ENCODE results near the gene SLIT3.

The SLIT3 gene

DNA sequence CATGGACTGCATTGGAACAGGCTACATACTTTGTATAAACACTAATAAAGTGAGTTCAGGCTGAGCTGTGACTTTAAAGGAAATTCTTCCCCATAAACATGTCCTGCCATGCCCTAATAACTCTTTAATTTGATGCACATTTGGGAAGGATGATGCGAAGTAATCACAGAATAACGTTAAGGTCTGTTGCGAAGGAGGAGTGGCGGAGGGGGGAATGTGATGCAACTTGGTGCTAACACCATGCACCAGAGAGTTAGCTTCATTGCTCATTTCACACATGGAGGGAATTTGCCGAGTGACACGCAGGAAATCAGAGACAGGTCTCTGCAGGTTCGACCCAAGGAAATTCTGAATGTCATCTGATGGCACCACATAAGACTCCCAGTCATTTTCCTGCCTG lies 32.9 kb downstream of the SLIT3 start:
- DNase-seq: no peak
- TF ChIP-seq GATA1 (IDR thresholded peaks at IDR 0.05; ENCODE audit: low read depth, low read length): no peak
- TF ChIP-seq POLR2A (IDR thresholded peaks at IDR 0.05; ENCODE audit: low read length): no peak

DNA sequence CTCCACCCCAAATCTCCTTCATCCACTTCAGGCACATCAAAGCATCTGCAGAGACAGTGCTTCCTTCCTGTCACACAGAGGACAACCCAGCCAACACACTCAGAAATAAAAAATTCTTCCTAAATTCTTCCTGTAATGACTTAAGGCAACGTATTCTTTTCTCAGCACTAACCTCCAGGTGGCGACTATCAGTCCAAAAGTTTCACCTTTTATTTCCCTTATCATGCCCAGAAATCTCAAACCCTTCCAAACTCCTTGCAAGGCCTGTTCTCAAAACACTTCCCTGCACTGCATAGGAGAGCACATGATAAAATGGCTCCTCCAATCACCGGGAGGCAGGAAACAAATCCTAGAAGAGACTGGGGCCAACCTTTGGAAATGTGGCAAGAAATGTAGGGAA lies 35.1 kb downstream of the SLIT3 start:
- DNase-seq: no peak
- TF ChIP-seq GATA1 (IDR thresholded peaks at IDR 0.05; ENCODE audit: low read depth, low read length) (no peak), POLR2A (IDR thresholded peaks at IDR 0.05; ENCODE audit: low read length) (no peak)

GRCh38 chr5:169263591-169263990 lies 37.3 kb downstream of the SLIT3 start:
- TF ChIP-seq POLR2A (IDR thresholded peaks at IDR 0.05; ENCODE audit: low read length) (no peak), GATA1 (IDR thresholded peaks at IDR 0.05; ENCODE audit: low read depth, low read length) (no peak)
- no peak for DNase-seq

GRCh38 chr5:169260896-169261569 lies 39.9 kb downstream of the SLIT3 start:
- TF ChIP-seq GATA1 (IDR thresholded peaks at IDR 0.05; ENCODE audit: low read depth, low read length): no peak
- no peak for TF ChIP-seq POLR2A (IDR thresholded peaks at IDR 0.05; ENCODE audit: low read length)
- no peak for DNase-seq

- no peak for DNase-seq
Measured at GRCh38 chr5:169258372-169259000, 42.5 kb downstream of the SLIT3 start.

DNA sequence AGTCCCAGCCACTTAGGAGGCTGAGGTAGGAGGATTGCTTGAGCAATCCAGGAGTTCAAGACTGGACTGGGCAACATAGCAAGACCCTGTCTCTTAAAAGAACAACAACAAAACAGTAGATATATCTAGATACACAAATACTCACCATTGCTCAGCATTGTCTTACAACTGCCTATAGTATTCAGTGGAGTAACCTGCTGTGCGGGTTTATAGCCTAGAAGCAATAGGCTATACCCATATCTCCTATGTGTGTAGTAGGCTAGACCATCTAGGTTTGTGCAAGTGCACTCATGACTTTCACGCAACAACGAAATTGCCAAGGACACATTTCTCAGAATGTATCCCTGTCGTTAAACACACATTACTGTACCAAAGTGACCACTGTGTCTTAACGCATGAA lies 44.7 kb downstream of the SLIT3 start:
- DNase-seq: no peak
- no peak for TF ChIP-seq GATA1 (IDR thresholded peaks at IDR 0.05; ENCODE audit: low read depth, low read length)
- TF ChIP-seq POLR2A (IDR thresholded peaks at IDR 0.05; ENCODE audit: low read length): no peak

More at GRCh38 chr5:169258372-169259000, 42.5 kb downstream of the SLIT3 start:
- TF ChIP-seq POLR2A (IDR thresholded peaks at IDR 0.05; ENCODE audit: low read length) (no peak), GATA1 (IDR thresholded peaks at IDR 0.05; ENCODE audit: low read depth, low read length) (no peak)

DNA sequence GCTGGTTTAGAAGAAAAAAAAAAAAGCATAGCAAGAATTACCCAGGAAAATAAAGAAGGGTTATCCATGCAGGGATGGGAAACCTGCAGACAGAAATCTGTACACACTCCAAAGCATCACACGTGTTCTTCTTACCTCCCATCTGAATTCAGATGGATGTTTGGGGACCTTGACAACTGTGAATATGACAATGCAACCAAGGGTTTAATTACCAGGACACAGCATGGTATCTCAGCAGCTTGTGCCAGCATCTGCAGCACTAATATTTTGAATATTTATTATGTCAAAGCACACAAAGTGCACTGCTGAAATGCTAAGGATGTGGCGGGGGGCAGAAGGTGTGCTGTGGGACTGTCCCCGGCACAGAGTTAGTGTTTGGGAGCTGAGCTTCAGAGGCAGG lies 47.9 kb downstream of the SLIT3 start:
- TF ChIP-seq POLR2A (IDR thresholded peaks at IDR 0.05; ENCODE audit: low read length) (no peak), GATA1 (IDR thresholded peaks at IDR 0.05; ENCODE audit: low read depth, low read length) (no peak)

DNA sequence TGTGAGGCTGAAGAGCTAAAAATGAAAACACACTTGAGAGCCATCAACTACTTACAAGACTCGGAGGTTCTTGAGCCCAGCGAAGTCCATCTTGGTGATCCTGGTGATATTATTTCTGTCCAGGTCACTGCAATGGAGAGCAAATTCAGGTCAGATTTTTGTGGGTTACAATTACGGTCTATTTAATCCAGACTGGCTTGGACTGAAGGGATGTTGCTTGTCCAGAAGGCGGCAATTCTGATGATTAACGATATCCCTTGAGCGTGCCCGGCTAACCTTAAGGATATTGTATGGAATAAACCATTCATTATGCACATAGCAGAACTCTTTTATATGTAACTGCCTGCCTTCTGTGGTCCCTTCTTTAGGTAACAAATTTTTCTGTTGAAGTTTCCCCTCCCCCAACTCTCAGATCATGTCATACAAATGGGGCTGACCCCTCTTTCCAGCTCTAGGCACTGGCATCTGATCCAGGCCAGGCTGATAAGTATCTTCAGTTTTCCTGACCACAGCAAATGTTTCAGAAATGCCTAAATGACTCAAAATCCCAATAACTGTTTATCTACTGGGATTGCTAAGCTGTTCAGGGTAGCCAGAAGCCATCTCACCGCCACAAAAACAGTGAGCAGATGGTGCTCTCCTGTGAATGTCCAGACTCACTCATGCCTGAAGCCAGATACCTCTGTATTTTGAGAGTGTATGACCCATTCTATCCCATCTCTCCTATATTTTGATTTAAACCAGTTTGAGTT lies 49.4 kb downstream of the SLIT3 start:
- TF ChIP-seq GATA1 (IDR thresholded peaks at IDR 0.05; ENCODE audit: low read depth, low read length) (no peak), POLR2A (IDR thresholded peaks at IDR 0.05; ENCODE audit: low read length) (no peak)
- DNase-seq: no peak

More for the DNA sequence above, 47.9 kb downstream of the SLIT3 start:
- DNase-seq: no peak

DNA sequence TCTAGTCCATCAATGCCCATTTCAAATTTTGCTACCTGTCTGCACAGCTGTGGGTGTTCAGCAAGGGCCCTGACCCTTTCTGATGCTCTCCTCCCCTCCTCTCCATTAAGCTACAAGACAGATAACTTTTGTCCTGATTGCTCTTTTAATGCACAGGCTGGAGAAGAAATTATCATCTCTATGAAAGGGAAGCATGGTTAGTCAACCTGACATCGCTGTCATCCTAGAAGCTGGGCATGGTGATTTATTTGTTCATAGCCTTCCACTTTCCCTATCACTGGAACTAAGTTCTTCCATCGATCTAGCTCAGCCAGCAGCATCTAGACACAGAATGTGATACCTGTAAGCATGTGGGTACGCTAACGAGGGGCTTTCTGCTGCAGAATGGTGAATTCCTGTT lies 50.1 kb downstream of the SLIT3 start:
- DNase-seq: no peak
- TF ChIP-seq GATA1 (IDR thresholded peaks at IDR 0.05; ENCODE audit: low read depth, low read length) (no peak), POLR2A (IDR thresholded peaks at IDR 0.05; ENCODE audit: low read length) (no peak)

- DNase-seq: no peak
- no peak for TF ChIP-seq POLR2A (IDR thresholded peaks at IDR 0.05; ENCODE audit: low read length)
- no peak for TF ChIP-seq GATA1 (IDR thresholded peaks at IDR 0.05; ENCODE audit: low read depth, low read length)
Measured at GRCh38 chr5:169248996-169249395, 51.9 kb downstream of the SLIT3 start.

GRCh38 chr5:169248550-169248949 lies 52.4 kb downstream of the SLIT3 start:
- no peak for DNase-seq
- TF ChIP-seq GATA1 (IDR thresholded peaks at IDR 0.05; ENCODE audit: low read depth, low read length) (no peak), POLR2A (IDR thresholded peaks at IDR 0.05; ENCODE audit: low read length) (no peak)

DNA sequence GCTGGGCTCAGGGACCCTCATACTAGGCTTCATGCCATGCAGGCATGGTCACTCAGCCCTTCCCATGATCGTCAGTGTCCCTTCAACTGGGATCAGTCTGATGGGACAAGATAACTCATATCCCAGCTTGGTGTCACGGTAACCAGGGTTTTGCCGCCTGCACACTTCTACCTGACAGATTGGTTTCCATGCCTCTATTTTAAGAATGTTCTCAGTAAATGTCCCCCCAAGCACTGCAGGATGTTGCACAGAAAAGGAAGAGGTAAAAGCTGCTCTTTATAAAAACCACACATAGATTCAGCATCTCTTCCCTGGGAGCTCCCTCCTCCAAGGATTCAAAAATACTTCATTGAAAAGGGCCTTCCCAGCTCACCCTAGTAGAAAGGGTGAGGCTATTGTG lies 56.1 kb downstream of the SLIT3 start:
- DNase-seq: no peak
- TF ChIP-seq GATA1 (IDR thresholded peaks at IDR 0.05; ENCODE audit: low read depth, low read length): no peak
- no peak for TF ChIP-seq POLR2A (IDR thresholded peaks at IDR 0.05; ENCODE audit: low read length)

DNA sequence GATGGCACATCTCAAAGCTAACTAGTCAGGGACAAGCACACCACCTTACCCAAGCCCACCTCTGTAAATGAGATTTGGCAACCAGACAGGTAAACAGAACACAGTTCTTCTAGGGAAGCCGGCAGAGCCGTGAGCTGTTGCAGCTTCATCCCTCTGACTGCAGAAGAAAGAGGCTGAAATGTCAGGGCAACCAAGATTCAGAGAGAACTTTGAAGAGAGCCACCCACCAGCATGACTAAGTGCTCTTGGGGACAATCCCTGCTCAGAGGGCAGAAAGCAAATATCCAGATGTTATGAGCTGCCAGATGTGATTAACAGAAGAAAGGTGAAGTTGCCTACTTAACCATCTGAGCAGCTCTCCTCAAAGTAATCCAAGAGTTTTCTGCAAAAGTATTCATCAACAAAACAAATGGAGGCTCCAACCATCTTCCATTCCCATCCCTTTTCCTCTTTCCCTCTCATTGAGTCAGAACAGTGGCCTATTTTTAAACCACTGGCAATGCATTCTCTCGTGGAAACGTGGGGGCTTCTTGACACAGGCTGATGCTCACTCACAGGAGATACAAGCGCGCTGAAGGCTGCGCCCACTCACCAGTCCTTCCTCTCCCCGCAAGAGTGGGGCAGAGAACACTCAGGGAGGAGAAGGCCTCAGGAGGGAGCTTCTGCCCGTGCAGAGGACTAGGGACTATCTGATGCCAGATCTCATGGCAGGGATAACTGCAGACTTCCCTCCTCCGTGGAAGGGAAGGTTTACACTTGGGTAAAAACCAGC lies 57.1 kb downstream of the SLIT3 start:
- no peak for TF ChIP-seq GATA1 (IDR thresholded peaks at IDR 0.05; ENCODE audit: low read depth, low read length)
- no peak for TF ChIP-seq POLR2A (IDR thresholded peaks at IDR 0.05; ENCODE audit: low read length)
- DNase-seq: no peak

GRCh38 chr5:169242849-169243186 lies 58.1 kb downstream of the SLIT3 start:
- no peak for DNase-seq
- TF ChIP-seq GATA1 (IDR thresholded peaks at IDR 0.05; ENCODE audit: low read depth, low read length) (no peak), POLR2A (IDR thresholded peaks at IDR 0.05; ENCODE audit: low read length) (no peak)

Measured in erythroblast (primary cell).